ENCODE results near the gene KICS2. TPM values are rescaled to one million over a fixed set of nuclear protein-coding genes. Genes with fewer than 3 reads are reported as not detected.
"Not testable (repeated sequence)": the region's sequence is repeated elsewhere in the genome, so short reads cannot be mapped to it uniquely, and the experiment has no call there.

The KICS2 gene
- total RNA-seq, 4 donors from 2014 or later: 5.1 to 17.9 (median 11.0) TPM

DNA sequence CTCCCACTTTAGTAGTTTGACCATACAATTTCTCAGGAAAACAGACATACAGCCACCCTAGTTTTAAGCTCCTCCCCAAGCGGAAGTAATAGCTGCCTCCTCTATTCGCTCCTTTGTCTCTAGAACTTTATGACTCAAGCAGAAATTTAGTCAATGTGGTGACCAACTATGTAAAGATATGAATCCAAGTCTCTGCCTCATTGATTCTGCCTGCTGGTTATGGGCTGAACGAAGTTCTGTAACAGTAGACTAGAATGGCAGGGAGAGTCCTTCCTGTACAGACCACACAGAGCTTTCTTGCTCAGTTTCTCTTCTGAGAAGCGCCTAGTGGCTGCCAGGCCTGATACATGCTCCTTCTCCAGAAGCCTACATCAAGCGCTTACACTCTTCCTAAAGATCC is 19.1 kb downstream of the KICS2 start:
- Histone ChIP-seq H3K36me3 (no peaks in the 10 kb centered on the region), H3K9me3 (no peaks in the 10 kb centered on the region), H3K27me3 (no peaks in the 10 kb centered on the region), H3K4me1 (no peaks in the 10 kb centered on the region), H3K27ac (no peak overlapping the region), H3K4me3 (no peak overlapping the region)
- intact Hi-C loops (cut with DNase I; ENCODE audit: low total_unique reads) (no loop called here), in situ Hi-C loops (cut with MboI; ENCODE audit: low sequenced_read_pairs in 4 of 4) (no loop called here)
- ATAC-seq (no peak), DNase-seq (no peak)
- no peak for TF ChIP-seq POLR2A (IDR thresholded peaks at IDR 0.05)

DNA sequence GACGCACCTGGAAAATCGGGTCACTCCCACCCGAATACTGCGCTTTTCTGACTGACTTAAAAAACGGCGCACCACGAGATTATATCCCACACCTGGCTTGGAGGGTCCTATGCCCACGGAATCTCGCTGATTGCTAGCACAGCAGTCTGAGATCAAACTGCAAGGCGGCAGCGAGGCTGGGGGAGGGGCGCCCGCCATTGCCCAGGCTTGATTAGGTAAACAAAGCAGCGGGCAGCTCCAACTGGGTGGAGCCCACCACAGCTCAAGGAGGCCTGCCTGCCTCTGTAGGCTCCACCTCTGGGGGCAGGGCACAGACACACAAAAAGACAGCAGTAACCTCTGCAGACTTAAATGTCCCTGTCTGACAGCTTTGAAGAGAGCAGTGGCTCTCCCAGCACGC is 26.3 kb downstream of the KICS2 start:
- H3K27ac ChIP-seq; H3K4me1 ChIP-seq; DNase-seq; H3K27me3 ChIP-seq; ATAC-seq; H3K4me3 ChIP-seq; intact Hi-C loops (cut with DNase I; ENCODE audit: low total_unique reads); in situ Hi-C loops (cut with MboI; ENCODE audit: low sequenced_read_pairs in 4 of 4); H3K9me3 ChIP-seq: not testable (repeated sequence)
- H3K36me3 ChIP-seq: peaks cover 0 to 14% of the 10 kb centered on the region in 2 donors

DNA sequence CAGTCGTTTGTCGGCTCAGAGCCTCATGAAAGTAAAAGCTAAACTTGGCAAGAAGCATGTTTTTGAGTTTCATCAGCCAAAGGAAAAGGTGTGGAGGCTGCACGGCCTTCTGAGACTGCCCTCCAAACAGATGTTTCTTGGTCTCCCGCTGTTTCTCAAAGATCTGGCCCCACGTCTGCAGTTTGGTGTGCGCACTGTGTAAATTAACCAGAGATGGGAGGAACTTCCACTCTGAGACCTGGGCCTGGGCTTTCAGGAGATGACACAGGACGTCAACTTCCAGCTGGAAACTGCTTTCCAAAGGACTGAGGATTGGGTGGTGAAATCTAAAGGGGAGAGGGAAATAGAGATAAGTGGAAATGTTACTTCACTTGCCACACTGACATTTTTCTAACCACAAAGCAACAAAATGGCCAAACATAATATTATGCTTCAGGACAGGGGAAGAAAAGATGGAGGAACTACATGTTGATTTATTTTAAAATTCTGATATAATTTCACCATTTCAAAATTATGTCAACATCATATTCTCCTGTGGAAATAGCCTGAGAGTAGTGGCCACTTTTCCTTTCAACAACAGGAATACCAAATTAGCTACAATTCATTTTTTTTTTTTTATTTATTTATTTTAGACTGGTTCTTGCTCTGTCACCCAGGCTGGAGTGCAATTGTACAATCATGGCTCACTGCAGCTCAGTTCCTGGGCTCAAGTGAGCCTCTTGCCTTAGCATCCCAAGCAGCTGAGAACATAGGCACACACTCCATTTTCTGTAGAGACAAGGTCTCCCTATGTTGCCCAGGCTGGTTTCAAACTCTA is 27.6 kb downstream of the KICS2 start:
- H3K27ac ChIP-seq: no peak overlapping the region
- H3K4me1 ChIP-seq: no peaks in the 10 kb centered on the region
- H3K4me3 ChIP-seq: no peak overlapping the region
- peaks cover 0 to 14% of the 10 kb centered on the region in 2 donors for H3K36me3 ChIP-seq
- no peaks in the 10 kb centered on the region for H3K27me3 ChIP-seq
- H3K9me3 ChIP-seq: no peaks in the 10 kb centered on the region
- DNase-seq: no peak
- TF ChIP-seq, protein P1, sequence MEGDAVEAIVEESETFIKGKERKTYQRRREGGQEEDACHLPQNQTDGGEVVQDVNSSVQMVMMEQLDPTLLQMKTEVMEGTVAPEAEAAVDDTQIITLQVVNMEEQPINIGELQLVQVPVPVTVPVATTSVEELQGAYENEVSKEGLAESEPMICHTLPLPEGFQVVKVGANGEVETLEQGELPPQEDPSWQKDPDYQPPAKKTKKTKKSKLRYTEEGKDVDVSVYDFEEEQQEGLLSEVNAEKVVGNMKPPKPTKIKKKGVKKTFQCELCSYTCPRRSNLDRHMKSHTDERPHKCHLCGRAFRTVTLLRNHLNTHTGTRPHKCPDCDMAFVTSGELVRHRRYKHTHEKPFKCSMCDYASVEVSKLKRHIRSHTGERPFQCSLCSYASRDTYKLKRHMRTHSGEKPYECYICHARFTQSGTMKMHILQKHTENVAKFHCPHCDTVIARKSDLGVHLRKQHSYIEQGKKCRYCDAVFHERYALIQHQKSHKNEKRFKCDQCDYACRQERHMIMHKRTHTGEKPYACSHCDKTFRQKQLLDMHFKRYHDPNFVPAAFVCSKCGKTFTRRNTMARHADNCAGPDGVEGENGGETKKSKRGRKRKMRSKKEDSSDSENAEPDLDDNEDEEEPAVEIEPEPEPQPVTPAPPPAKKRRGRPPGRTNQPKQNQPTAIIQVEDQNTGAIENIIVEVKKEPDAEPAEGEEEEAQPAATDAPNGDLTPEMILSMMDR (IDR thresholded peaks at IDR 0.05 in 4 of 5, conservative IDR thresholded peaks at IDR 0.05 in 1 of 5): no peak
- TF ChIP-seq POLR2A (IDR thresholded peaks at IDR 0.05): no peak
- intact Hi-C loops (cut with DNase I; ENCODE audit: low total_unique reads): no loop called here
- in situ Hi-C loops (cut with MboI; ENCODE audit: low sequenced_read_pairs in 4 of 4): no loop called here
- no peak for ATAC-seq

DNA sequence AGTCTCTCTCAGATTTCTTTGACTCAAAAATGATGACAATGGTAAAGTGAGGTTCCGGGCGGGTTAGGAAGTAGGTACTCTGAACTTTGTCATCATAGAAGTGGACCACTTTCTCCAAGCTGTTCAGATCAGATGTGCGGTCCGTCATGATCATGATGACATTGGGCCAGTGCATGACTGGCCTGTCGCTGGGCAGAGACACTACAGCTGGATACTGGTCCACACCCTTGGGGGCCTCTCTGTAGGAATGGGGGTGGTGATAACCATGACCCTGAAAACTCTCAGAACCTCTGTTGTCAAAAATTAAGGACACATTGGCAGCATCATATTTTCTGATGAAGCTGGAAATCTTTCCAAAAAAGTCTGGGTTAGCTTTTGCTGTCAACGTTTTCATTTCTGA is 28.2 kb downstream of the KICS2 start:
- no peak for TF ChIP-seq POLR2A (IDR thresholded peaks at IDR 0.05)
- TF ChIP-seq, protein P1 (IDR thresholded peaks at IDR 0.05 in 4 of 5, conservative IDR thresholded peaks at IDR 0.05 in 1 of 5): no peak
- no peaks in the 10 kb centered on the region for H3K27me3 ChIP-seq
- no peaks in the 10 kb centered on the region for H3K4me1 ChIP-seq
- H3K4me3 ChIP-seq: no peak overlapping the region
- no peak for DNase-seq
- H3K36me3 ChIP-seq: peaks cover 0 to 14% of the 10 kb centered on the region in 2 donors
- H3K9me3 ChIP-seq: no peaks in the 10 kb centered on the region
- intact Hi-C loops (cut with DNase I; ENCODE audit: low total_unique reads) (no loop called here), in situ Hi-C loops (cut with MboI; ENCODE audit: low sequenced_read_pairs in 4 of 4) (no loop called here)
- no peak overlapping the region for H3K27ac ChIP-seq
- no peak for ATAC-seq

DNA sequence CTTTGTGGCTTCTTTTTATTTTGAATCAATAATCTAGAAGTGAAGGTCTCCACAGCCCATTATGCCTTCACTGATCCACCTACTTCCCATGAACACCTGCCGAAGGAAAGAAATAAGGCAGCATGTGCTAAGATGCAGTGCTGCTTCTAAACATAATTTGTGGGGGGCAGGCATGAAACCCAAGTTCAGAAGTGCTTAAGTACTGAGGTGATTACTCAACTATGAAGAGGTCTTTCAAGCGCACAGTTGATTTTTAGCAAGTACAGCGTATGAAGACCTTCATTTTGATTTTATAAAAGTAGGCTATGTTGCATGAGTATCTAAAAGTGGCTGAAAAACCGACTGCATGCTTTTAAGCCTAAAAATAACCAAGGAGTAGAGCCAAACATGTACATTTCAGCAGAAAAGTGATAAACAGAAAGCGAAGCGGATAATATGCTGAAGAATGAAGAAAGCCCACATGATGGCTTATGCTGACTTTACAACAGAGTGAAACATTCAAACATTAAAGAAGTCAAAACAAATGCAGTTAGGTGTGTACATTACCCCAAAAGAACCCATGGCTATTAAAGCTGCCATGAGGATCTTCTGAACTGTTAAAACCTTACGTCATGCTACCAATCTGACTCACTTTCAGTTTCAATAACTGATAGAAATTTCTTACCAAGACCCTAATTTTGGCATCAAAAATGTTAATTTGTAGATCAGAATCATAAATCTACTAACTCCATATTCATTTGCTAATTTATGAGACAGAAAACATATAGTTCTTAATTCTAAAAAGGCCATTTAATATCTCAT is 29.3 kb downstream of the KICS2 start:
- no peaks in the 10 kb centered on the region for H3K4me1 ChIP-seq
- intact Hi-C loops (cut with DNase I; ENCODE audit: low total_unique reads) (no loop called here), in situ Hi-C loops (cut with MboI; ENCODE audit: low sequenced_read_pairs in 4 of 4) (no loop called here)
- no peak overlapping the region for H3K4me3 ChIP-seq
- no peaks in the 10 kb centered on the region for H3K9me3 ChIP-seq
- DNase-seq (no peak), ATAC-seq (no peak)
- no peak for TF ChIP-seq POLR2A (IDR thresholded peaks at IDR 0.05)
- TF ChIP-seq, protein P1 (IDR thresholded peaks at IDR 0.05 in 4 of 5, conservative IDR thresholded peaks at IDR 0.05 in 1 of 5): no peak
- H3K27ac ChIP-seq: no peak overlapping the region
- H3K27me3 ChIP-seq: no peaks in the 10 kb centered on the region
- peaks cover 0 to 14% of the 10 kb centered on the region in 2 donors for H3K36me3 ChIP-seq

Data from gastrocnemius medialis (tissue), 4 donors.